Breast epithelium (tissue), 3 donors: ENCODE measurements around the gene MYL1. TPM values are rescaled to one million over a fixed set of nuclear protein-coding genes. Genes with fewer than 3 reads are reported as not detected.

ENCODE experiments used
- total RNA-seq, 3 donors: library from RNA; depleted of rRNA; stranded (reverse); fragments of >200 nt; gene quantifications; one replicate each; pipeline ENCODE4 v1.1.0, GENCODE V29; 2016

The MYL1 gene
- total RNA-seq, 3 donors from 2014 or later = not detected

Other genes starting within 250 kb of the MYL1 start
- 10 to 100 TPM; 40.3 to 55.8 (median 52.8) TPM for gene KANSL1L, start 143.8 kb downstream of the MYL1 start, total RNA-seq
- 10 to 100 TPM in 1 of 3 donors, 1 to 10 TPM in 2; 2.0 to 27.5 (median 2.5) TPM for gene ACADL, start 89.7 kb downstream of the MYL1 start, total RNA-seq
- 10 to 100 TPM; 30.5 to 44.2 (median 43.7) TPM for gene LANCL1, start 161.6 kb upstream of the MYL1 start, total RNA-seq
- 10 to 100 TPM in 1 of 3 donors, 1 to 10 TPM in 2; 5.2 to 10.4 (median 9.2) TPM for gene CPS1, start 241.4 kb upstream of the MYL1 start, total RNA-seq